Posterior vena cava (tissue), 2 donors: ENCODE data around the gene CEACAM8. TPM values are rescaled to one million over a fixed set of nuclear protein-coding genes. Genes with fewer than 3 reads are reported as not detected.
"Not testable (repeated sequence)": the region's sequence is repeated elsewhere in the genome, so short reads cannot be mapped to it uniquely, and the experiment has no call there.

ENCODE experiments used
- DNase-seq: peaks from one replicate; pipeline ENCODE4 v3.0.0-alpha.2; 2020; ENCODE audit warnings: low spot score
- intact Hi-C, 2 donors: fragments of 100-400 bp; cut with DNase I; formaldehyde crosslinking; loops; one replicate each; pipeline versions ENCODE4 v1.14.1 to v1.14.2; 2022 to 2023
- long read RNA-seq, 2 donors: library from polyadenylated mRNA; unstranded; transcript quantifications; one replicate each; pipeline ENCODE4 v2.0.0, GENCODE V29; 2020 to 2021
- total RNA-seq, 2 donors: library from RNA; stranded (reverse); fragmentation: NEBNext Ultra II Directional; extraction: Animal tissue kit (Norgen Biotek cat#: 25700); gene quantifications; one replicate each; pipeline ENCODE4 v1.2.1, GENCODE V29; 2021
- donor health status: DM: yes; HTN: yes; CAD: no.
- donor health status: DM: yes; HTN: yes; CAD: no.

The CEACAM8 gene
- total RNA-seq: under 1 TPM in 1 of 2 donors, not detected in 1; 0.23 TPM
- long read RNA-seq, donor 1: 0 reads
- long read RNA-seq, donor 2: 0 reads

DNA sequence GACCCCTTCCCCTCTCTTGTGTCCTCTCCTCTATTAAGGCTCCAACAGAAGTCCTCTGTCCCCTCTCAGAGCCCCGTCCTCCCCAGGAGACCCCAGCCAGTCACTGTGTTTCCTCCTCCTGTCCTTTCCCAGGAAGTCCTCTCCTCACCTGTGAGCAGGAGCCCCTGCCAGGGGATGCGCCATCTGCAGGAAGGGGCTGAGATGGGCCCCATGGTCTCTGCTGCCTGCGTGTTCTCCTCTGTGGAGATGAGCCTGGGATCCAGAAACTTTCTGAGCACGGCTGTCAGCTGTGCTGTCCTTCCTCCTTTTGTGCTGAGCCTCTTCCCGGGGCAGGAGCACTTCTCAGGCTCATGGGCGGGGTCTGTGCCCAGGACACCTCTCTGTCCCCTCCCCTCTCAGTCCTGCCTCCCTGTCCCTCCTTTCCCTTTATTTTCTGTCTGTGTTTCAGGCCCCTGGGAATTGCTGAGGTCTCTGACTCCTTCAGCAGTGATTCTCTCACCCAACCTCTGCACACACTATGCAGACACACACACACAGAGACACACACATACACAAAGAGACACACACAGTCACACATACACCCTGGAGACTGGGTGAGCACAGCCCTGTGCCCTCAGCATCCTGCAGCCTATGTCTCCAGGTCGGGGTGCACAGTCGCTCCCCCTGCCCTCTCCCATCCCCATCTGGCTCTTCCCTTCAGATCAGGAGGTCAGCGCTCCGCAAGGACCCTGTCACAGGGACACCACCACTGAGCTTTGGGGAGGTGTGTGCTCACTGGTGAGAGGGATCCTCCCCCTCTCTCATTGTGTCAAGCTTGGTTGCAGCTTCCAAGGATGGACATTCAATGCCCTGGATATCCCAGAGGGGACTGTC lies at the start of gene CEACAM8:
TSS of gene CEACAM8 (minus strand) at position 308 of the 873 bp plus-strand sequence. CDS start at position 212, 96 bp downstream.
- intact Hi-C loops: no loop called here

DNA sequence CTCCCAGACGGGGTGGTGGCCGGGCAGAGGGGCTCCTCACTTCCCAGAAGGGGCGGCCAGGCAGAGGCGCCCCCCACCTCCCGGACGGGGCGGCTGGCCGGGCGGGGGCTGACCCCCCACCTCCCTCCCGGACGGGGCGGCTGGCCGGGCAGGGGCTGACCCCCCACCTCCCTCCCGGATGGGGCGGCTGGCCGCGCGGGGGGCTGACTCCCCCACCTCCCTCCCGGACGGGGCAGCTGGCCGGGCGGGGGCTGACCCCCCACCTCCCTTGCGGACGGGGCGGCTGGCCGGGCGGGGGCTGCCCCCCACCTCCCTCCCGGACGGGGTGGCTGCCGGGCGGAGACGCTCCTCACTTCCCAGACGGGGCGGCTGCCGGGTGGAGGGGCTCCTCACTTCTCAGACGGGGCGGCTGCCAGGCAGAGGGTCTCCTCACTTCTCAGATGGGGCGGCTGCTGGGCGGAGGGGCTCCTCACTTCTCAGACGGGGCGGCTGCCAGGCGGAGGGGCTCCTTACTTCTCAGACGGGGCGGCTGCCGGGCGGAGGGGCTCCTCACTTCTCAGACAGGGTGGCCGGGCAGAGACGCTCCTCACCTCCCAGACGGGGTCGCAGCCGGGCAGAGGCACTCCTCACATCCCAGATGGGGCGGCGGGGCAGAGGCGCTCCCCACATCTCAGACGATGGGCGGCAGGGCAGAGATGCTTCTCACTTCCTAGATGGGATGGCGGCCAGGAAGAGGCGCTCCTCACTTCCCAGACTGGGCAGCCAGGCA lies 44.8 kb upstream of the CEACAM8 start:
- DNase-seq, intact Hi-C loops: not testable (repeated sequence)

More for the DNA sequence above, at the start of gene CEACAM8:
- no peak for DNase-seq

GRCh38 chr19:42635233-42635539 lies 40.5 kb upstream of the CEACAM8 start:
- intact Hi-C loops: no loop called here
- no peak for DNase-seq

DNA sequence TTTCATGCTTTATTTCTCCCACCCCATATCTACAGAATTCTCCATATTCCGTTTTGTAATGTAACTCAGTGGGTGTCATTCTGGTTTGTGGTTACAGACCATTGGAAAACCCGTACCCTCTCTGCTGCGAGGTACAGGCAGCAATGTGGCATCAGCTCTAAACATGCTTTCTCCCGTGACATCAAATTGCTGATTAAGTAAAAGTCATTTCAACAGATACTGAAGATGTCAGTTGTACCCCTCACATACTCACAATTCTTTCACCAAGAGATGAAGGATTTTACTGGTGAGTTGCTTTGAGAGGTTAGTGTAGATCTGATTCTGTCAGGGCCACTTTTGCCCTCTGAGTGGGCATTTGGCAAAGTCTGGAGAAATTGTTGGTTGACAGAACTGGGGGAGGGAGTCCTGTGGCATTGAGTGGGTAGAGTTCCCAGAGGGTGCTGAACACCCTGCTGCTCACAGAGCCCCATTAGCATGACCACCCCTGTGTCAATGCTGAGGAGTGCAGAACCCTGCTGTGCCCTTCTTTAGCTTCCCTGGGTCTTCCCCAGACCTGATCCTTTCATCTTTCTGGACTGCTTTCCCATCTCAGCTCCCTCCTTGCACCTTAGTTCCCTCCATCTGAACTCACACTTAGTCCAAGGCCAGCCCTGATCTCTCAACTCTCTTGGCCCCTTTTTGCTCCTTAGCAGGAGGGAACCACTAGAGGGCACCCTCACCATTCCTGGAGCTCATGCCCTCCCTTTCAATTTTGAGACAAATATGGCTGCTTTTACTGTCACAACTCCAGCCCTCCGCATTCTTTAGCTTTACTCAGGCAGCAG lies 39.9 kb upstream of the CEACAM8 start:
- intact Hi-C loops: no loop called here
- no peak for DNase-seq

DNA sequence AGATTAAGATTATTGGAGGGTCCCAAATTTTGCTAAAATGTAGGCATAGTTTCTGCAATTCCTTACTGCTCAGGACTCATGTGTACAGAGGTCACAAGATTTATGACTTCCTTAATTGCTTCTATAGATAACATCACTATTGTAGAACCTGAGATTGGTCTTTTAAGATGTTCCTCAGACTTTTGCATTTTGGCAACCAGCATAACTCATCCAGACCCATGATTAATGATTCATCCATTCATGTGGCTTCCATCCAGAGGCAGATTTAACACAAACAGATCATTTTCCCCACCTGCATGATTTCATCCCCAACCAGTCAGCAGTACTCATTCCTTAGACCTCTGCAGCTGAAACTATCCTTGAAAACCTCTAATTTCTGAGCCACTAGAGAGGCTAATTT lies 34.5 kb upstream of the CEACAM8 start:
- no peak for DNase-seq
- intact Hi-C loops: no loop called here

DNA sequence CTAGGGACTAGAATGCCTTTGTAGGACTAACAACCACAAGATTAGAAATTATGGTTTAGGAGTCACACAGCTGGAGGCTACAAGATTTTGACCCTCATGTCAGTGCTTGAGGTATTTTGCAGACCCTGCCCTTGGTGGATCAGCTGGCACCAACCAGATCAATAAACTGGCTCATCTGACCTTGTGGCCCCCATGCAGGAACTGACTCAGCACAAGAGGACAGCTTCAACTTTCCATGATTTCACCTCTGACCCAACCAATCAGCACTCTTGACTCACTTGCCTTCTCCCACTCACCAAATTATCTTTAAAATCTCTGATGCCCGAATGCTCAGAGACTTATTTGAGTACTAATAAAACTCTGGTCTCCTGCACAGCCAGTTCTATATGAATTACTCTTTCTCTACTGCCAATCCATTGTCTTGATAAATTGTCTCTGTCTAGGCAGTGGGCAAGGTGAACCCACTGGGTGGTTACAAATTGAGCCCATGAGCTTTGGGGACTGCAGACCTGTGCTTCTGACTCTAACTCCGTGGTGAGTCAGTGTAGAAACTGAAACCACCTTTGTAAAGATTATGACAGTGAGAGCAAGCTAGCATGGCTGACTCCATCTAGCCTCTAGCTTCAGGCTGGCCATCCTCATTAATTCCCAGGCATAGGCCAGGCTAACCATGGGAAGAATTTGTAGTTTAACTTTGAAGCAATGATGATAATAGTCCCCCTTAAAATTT lies 33.9 kb upstream of the CEACAM8 start:
- intact Hi-C loops: no loop called here
- DNase-seq: no peak

DNA sequence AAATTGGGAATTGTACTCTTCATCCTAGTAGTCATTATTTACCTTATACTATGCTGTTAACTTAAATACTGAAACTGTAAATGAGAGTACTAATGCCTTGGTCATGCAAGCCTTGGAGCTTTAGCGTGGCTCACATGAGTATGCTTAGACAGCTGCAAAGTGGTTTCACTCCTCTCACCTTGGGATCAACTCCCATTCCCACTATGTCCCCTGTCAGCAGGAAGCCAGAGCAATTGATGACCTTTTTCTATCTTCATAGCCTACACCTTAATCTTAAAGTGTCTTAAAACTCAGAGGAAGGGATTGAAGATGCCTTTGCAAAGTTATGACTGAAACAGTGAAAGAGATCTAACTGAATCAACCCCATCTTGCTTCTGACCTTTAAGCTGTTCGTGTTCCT lies 33.2 kb upstream of the CEACAM8 start:
- intact Hi-C loops: no loop called here
- no peak for DNase-seq

DNA sequence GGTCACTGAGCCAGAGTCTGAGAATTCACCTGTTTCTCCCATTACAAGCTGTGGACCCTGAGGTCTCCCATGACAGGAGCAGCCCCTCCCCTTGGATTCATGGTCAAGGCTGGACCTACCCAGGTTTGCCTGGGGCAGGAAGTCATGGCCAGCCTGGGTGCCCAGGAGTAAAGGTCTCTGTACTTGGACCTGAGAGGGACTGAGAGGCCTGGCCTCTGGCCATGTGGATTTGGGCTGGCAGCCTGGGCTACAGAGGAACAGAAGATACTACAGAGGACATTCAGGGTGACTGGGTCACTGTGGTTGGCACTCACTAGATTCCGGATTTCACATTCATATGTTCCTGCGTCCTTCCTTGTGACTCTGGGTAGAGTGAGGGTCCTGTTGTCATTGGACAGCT lies 31.5 kb upstream of the CEACAM8 start:
- intact Hi-C loops: no loop called here
- no peak for DNase-seq

DNA sequence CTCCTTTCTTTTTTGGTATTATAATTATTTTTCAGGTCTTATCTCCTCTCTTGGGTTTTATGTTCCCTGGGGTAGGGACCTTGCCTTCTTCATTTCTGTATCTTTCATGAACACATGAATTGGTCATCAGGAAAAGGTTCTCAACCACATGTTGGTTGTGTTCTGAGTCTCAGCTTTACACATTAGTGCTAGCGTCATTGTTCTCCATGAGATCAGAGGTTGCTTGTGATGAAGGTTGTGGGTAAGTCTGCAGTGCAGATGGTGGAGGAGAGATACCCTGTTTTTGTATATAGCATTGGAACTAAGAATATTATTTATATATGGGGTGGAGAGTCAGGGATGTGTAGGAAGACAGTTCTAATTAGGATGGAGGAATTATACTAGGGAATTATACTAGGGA lies 24.5 kb upstream of the CEACAM8 start:
- intact Hi-C loops: no loop called here
- no peak for DNase-seq

- DNase-seq: no peak
- intact Hi-C loops: loop anchor here in 1 of 2 donors (2.0 kb wide), 1 partner anchor 149 kb away; no protein-coding TSS in a partner anchor
Measured at GRCh38 chr19:42613666-42614065, 18.9 kb upstream of the CEACAM8 start.

DNA sequence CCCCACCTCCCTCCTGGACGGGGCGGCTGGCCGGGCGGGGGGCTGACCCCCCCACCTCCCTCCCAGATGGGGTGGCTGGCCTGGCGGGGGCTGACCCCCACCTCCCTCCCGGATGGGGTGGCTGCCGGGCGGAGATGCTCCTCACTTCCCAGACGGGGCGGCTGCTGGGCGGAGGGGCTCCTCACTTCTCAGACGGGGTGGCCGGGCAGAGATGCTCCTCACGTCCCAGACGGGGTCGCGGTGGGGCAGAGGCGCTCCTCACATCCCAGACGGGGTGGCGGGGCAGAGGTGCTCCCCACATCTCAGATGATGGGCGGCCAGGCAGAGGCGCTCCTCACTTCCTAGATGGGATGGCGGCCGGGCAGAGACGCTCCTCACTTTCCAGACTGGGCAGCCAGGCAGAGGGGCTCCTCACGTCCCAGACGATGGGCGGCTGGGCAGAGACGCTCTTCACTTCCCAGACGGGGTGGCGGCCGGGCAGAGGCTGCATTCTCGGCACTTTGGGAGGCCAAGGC lies 15.7 kb upstream of the CEACAM8 start:
- intact Hi-C loops, DNase-seq: not testable (repeated sequence)

DNA sequence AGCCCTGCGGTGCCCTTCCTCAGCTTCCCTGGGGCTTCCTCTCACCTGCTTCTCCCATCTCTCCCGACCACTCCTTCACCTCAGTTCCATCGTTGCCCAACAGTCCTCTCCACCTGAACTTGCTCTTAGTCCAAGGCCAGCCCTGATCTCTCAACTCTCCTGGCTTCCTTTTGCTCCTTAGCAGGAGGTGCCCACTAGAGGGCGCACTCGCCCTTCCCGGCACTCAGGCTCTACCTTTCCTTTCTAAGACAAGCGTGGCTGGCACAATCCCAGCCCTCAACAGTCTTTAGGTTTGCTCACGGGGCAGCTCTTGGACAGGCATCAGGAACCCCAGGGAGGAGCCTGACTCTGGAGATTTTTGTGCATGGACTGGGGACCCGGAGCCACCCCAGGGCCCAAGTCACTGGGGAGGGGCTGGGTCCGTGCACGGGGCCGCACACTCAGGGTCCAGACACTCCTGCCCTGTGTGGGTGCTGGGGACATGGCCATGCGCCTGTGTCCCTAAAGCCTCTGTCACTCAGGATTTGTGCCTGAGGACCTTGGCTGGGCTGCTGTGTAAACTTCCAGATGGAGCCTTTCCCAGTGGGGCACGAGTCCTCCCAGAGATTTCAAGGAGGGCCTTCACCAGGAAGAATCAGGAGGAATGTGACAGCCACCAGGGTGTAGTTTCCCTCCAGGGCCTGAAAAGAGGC lies 12.1 kb upstream of the CEACAM8 start:
- intact Hi-C loops: no loop called here

GRCh38 chr19:42601811-42602443 lies 7.2 kb upstream of the CEACAM8 start:
- DNase-seq: no peak
- intact Hi-C loops: no loop called here

More for the DNA sequence above, 12.1 kb upstream of the CEACAM8 start:
- no peak for DNase-seq

DNA sequence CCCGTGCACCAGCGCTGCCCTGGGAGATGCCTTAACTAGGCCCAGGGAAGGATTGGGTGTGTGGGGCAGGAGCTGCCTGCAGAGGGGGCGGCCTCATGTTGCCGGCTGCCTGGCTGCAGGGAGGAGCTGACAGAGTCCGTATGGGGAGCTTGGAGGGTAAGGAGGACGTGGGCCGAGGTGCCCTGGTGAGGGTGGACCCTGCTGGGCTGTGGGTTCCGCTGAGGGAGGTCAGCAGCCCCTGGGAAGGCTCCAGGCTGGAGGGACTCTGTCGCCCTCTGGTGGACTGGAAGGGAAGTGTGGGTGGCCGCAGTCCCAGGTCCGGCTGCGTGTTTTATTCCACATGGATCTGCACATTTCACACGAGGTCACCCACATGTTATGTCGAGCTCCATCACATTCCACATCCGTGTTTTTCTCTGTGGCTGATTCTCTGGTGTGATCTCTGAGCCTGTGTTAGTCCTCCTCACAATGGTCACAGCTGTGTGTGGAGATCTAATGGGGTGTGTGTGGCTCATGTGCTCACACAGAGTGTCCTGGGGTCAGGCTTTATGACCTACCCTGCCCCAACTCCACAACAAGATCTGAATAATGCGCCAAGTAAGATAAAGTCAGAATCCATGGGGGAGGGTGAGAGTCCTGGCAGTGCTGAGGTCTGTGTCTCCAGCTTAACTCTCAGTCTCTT lies 1.8 kb upstream of the CEACAM8 start:
- intact Hi-C loops: no loop called here
- no peak for DNase-seq

- no peak for DNase-seq
- intact Hi-C loops: no loop called here
Measured at GRCh38 chr19:42595550-42596172, 937 bp upstream of the CEACAM8 start.

DNA sequence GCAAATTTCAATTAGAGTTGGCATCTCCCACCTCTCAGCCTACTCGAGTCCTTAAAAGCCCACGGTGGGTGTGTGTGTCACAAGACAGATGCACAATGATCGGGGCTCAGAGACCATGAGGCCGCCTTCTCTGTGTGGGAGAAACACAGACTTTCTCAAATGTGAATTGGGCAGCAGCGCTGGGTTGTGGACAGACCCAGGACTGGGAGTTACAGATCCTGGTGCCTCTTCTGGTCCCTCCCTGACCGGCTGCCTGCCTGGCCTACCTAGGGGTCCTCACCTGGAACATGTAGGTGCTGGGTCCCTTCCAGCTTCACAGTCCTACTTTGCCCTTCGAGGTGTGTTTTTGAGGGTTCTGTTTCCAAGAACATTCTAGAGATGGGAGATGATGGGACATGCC lies 4.9 kb downstream of the CEACAM8 start:
- intact Hi-C loops: no loop called here
- DNase-seq: no peak

DNA sequence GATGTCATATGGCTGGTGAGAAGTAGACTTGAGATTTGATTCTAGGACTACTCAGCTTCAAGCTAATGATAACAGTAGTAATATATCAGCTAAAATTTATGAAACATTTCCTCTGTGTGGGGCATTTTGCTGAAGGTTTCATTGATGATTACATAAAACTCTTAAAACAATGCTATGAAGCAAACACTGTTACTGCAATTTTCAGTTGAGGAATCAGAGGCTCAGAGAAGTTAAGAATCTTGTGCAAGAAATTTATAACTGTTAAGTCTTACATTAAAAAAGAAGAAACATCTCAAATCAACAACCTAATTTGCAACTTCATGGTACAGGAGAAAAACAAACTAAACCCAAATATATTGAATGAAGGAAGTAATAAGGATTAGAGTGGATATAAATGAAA lies 10.3 kb downstream of the CEACAM8 start:
- no peak for DNase-seq
- intact Hi-C loops: no loop called here
